K562 (cell line): ENCODE data around the gene B3GLCT. TPM values are rescaled to one million over a fixed set of nuclear protein-coding genes. Genes with fewer than 3 reads are reported as not detected.

Experiments used
- ARNT ChIP-seq, 2 experiments: fragments of 450-650 bp; IDR thresholded peaks; 2 replicates each; pipeline ENCODE4 v1.6.1; 2016; ENCODE audit warnings: mild to moderate bottlenecking in 1 of 2
- CBFA2T2 ChIP-seq: fragments of 450-650 bp; conservative IDR thresholded peaks from 2 replicates; pipeline ENCODE4 v1.6.1; 2017; ENCODE audit warnings: mild to moderate bottlenecking
- EZH2 ChIP-seq: IDR thresholded peaks from 2 replicates; pipeline ENCODE4 v1.6.1; 2012; ENCODE audit warnings: low read depth, mild to moderate bottlenecking, inconsistent platforms, low read length, borderline replicate concordance
- JUND ChIP-seq, 2 experiments: IDR thresholded peaks; 2 replicates in 1 of 2; 3 replicates in 1 of 2; pipeline ENCODE4 v1.6.1; 2011; ENCODE audit warnings: borderline replicate concordance in 2 of 2, low read depth in 2 of 2, low read length in 2 of 2, improper control_type of control experiment in 1 of 2, missing biosample characterization in 1 of 2, missing genetic modification characterization in 1 of 2, missing genetic modification reagents in 1 of 2
- PHF20 ChIP-seq: fragments of 450-650 bp; IDR thresholded peaks from 2 replicates; pipeline ENCODE4 v1.6.1; 2018; ENCODE audit not compliant: partially characterized antibody
- PREB ChIP-seq: sonication (generic); formaldehyde crosslinking; IDR thresholded peaks from 2 replicates; pipeline ENCODE4 v1.8.1; 2023; ENCODE audit warnings: mild to moderate bottlenecking, missing genetic modification reagents
- RBM25 ChIP-seq: fragments of 200-400 bp; formaldehyde crosslinking; IDR thresholded peaks from 2 replicates; pipeline ENCODE4 v1.6.1; 2018; ENCODE audit warnings: low read length, low read depth, moderate library complexity; ENCODE audit not compliant: severe bottlenecking
- RFX7 ChIP-seq: fragments of 250-450 bp; sonication (Bioruptor Pico); IDR thresholded peaks from 2 replicates; pipeline ENCODE4 v1.5.1; 2021; ENCODE audit warnings: mild to moderate bottlenecking
- SP2 ChIP-seq: IDR thresholded peaks from 2 replicates; pipeline ENCODE4 v1.6.1; 2011; ENCODE audit warnings: mild to moderate bottlenecking, low read depth, low read length, moderate library complexity; ENCODE audit not compliant: poor library complexity, severe bottlenecking; ENCODE audit errors: extremely low read depth
- SRSF3 ChIP-seq: fragments of 200-400 bp; formaldehyde crosslinking; IDR thresholded peaks from 2 replicates; pipeline ENCODE4 v1.6.1; 2016; ENCODE audit warnings: mild to moderate bottlenecking, low read length, moderate library complexity; ENCODE audit not compliant: insufficient read depth
- TRIM25 ChIP-seq: fragments of 450-650 bp; IDR thresholded peaks from 2 replicates; pipeline ENCODE4 v1.7.0; 2016; ENCODE audit warnings: borderline replicate concordance
- VEZF1 ChIP-seq: fragments of 200-800 bp; sonication (Bioruptor generic); IDR thresholded peaks from 2 replicates; pipeline ENCODE4 v1.6.1; 2017; ENCODE audit warnings: missing genetic modification characterization, missing compliant biosample characterization
- ZNF134 ChIP-seq: fragments of 250-450 bp; sonication (Bioruptor Pico); conservative IDR thresholded peaks from 2 replicates; pipeline ENCODE4 v1.4.0; 2020
- ZNF41 ChIP-seq: fragments of 250-450 bp; sonication (Bioruptor Pico); conservative IDR thresholded peaks from 2 replicates; pipeline ENCODE4 v1.4.0; 2020; ENCODE audit warnings: mild to moderate bottlenecking
- polyA plus RNA-seq, 8 experiments: library from polyadenylated mRNA; depleted of rRNA in 4 of 8; stranded (reverse) in 5 of 8; unstranded in 3 of 8; fragments of >200 nt; fragmentation: Nextera tagmentation in 2 of 8; fragmentation: Illumina TruSeq in 1 of 8; extraction: Ambion mirVana in 2 of 8; extraction: Trizol in 1 of 8; gene quantifications; 2 replicates each; pipeline versions ENCODE4 v1.2.1 to v1.2.3, GENCODE V29; 2011 to 2014; ENCODE audit warnings: inconsistent platforms in 1 of 8, missing spikeins in 1 of 8
- total RNA-seq, 7 experiments: library from RNA; depleted of rRNA in 6 of 7; stranded (reverse); fragments of >200 nt in 6 of 7; fragmentation: Illumina TruSeq in 2 of 7; extraction: Trizol in 2 of 7; gene quantifications; 2 replicates each; pipeline versions ENCODE4 v1.2.1 to v1.2.3, GENCODE V29; 2011 to 2021; ENCODE audit warnings: low replicate concordance in 1 of 7
- TF ChIP-seq, protein P1 (sequence below): fragments of 450-650 bp; IDR thresholded peaks from 2 replicates; pipeline ENCODE4 v1.6.1; 2016; ENCODE audit warnings: mild to moderate bottlenecking
- TF ChIP-seq, protein P2 (sequence below), 2 experiments: IDR thresholded peaks; 2 replicates each; pipeline ENCODE4 v1.6.1; 2012; ENCODE audit warnings: improper control_type of control experiment in 2 of 2, low read depth in 2 of 2, low read length in 2 of 2, borderline replicate concordance in 1 of 2

Gene B3GLCT
- total and polyA plus RNA-seq, 9 of the 15 experiments (the other 6 are each of a cell fraction or from before 2014, with no cell fraction given), result 1.1 to 5.1 (median 2.9) TPM

DNA sequence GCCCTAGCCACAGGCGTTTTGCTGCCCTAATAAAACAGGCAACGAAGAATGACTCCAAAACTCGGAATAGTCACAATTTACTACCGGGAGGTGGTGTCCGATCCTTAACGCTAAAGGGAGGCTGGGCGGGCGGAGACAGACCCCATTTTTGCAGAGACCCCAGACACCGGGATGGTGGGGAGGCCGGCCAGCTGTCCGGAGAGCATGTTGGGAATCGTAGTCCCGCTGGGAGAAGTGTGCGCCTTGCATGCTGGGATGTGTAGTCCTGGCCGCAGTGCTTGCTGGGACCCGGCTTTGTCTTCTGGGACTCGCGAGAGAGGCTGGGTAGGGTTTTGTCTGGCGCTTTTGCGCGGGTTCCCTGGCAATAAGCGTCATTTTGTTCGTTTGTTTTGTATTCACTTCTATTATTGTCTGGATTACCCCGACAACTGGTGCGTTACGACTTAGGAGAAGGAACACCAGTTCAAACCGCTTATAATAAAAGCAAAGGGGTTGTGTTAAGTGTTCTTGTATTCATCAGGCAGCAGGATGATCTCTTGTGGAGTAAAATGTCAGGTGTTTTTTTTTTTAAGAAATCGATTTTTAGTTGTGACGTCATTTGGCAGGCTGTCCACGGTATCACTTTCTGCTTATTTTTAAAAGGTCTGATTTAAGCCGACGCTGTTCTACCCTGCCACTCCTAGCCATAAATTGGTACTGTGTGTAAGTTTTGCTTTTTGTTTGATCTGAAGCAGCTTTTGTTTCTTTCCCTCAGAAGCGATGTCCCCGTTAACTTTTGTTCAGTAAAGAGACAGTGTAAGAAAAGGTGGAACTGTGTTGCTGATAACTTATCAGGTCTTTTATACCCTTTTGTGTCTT is 37.4 kb upstream of the B3GLCT start (continued):
- TF ChIP-seq, protein P1, sequence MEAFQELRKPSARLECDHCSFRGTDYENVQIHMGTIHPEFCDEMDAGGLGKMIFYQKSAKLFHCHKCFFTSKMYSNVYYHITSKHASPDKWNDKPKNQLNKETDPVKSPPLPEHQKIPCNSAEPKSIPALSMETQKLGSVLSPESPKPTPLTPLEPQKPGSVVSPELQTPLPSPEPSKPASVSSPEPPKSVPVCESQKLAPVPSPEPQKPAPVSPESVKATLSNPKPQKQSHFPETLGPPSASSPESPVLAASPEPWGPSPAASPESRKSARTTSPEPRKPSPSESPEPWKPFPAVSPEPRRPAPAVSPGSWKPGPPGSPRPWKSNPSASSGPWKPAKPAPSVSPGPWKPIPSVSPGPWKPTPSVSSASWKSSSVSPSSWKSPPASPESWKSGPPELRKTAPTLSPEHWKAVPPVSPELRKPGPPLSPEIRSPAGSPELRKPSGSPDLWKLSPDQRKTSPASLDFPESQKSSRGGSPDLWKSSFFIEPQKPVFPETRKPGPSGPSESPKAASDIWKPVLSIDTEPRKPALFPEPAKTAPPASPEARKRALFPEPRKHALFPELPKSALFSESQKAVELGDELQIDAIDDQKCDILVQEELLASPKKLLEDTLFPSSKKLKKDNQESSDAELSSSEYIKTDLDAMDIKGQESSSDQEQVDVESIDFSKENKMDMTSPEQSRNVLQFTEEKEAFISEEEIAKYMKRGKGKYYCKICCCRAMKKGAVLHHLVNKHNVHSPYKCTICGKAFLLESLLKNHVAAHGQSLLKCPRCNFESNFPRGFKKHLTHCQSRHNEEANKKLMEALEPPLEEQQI, result no peak; the same call in 1 of the 2 replicates
- TF ChIP-seq, protein P2, sequence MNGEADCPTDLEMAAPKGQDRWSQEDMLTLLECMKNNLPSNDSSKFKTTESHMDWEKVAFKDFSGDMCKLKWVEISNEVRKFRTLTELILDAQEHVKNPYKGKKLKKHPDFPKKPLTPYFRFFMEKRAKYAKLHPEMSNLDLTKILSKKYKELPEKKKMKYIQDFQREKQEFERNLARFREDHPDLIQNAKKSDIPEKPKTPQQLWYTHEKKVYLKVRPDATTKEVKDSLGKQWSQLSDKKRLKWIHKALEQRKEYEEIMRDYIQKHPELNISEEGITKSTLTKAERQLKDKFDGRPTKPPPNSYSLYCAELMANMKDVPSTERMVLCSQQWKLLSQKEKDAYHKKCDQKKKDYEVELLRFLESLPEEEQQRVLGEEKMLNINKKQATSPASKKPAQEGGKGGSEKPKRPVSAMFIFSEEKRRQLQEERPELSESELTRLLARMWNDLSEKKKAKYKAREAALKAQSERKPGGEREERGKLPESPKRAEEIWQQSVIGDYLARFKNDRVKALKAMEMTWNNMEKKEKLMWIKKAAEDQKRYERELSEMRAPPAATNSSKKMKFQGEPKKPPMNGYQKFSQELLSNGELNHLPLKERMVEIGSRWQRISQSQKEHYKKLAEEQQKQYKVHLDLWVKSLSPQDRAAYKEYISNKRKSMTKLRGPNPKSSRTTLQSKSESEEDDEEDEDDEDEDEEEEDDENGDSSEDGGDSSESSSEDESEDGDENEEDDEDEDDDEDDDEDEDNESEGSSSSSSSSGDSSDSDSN (IDR thresholded peaks at IDR 0.05; ENCODE audit: borderline replicate concordance in 1 of 2, low read depth in 2 of 2, low read length in 2 of 2), result no peak
- TF ChIP-seq RFX7 (CRISPR knock-in tag) (no peak), CBFA2T2 (no peak), ARNT (IDR thresholded peaks at IDR 0.05) (peak in 1 of 2 experiments; percentile 84; a peak in 1 of 4 replicates), ZNF41 (CRISPR knock-in tag) (no peak), PREB (CRISPR knock-in tag) (no peak), JUND (IDR thresholded peaks at IDR 0.05; ENCODE audit: borderline replicate concordance, low read depth, low read length) (no peak), JUND (tag; IDR thresholded peaks at IDR 0.05; ENCODE audit: borderline replicate concordance, low read depth, low read length) (peak; percentile 21; the same call in 2 of the 3 replicates), TRIM25 (no peak), PHF20 (no peak), RBM25 (no peak), ZNF134 (CRISPR knock-in tag) (no peak), SRSF3 (no peak), SP2 (no peak), EZH2 (no peak), VEZF1 (CRISPR knock-in tag) (peak; percentile 40; the same call in 1 of the 2 replicates)
